Fibroblast of skin of left quadriceps (primary cell): ENCODE results near the gene GAL3ST2.
"Not testable (repeated sequence)": the region's sequence is repeated elsewhere in the genome, so short reads cannot be mapped to it uniquely, and the experiment has no call there.

Experiments
- DNase-seq, 2 experiments: peaks; one replicate each; pipeline ENCODE4 v3.0.0-alpha.2; 2013; ENCODE audit warnings: low read depth in 2 of 2

Gene GAL3ST2

GRCh38 chr2:241748468-241749256 is 28.0 kb upstream of the GAL3ST2 start:
- DNase-seq, result no peak

- no peak for DNase-seq
Observed at GRCh38 chr2:241750076-241750840, 26.4 kb upstream of the GAL3ST2 start.

GRCh38 chr2:241751152-241751551 is 25.5 kb upstream of the GAL3ST2 start:
- DNase-seq, result no peak

- no peak for DNase-seq
Observed at GRCh38 chr2:241751776-241752175, 24.8 kb upstream of the GAL3ST2 start.

GRCh38 chr2:241752253-241752652 is 24.4 kb upstream of the GAL3ST2 start:
- no peak for DNase-seq

- DNase-seq, result no peak
Observed at GRCh38 chr2:241752689-241753276, 23.8 kb upstream of the GAL3ST2 start.

GRCh38 chr2:241753493-241753892 is 23.1 kb upstream of the GAL3ST2 start:
- no peak for DNase-seq

GRCh38 chr2:241754042-241754441 is 22.6 kb upstream of the GAL3ST2 start:
- no peak for DNase-seq

GRCh38 chr2:241755166-241755565 is 21.5 kb upstream of the GAL3ST2 start:
- DNase-seq, result no peak

- DNase-seq, result no peak
Observed at GRCh38 chr2:241755777-241756176, 20.8 kb upstream of the GAL3ST2 start.

GRCh38 chr2:241759067-241759807 is 17.4 kb upstream of the GAL3ST2 start:
- DNase-seq, result no peak

- not testable (repeated sequence) for DNase-seq
Observed at GRCh38 chr2:241759893-241760292, 16.7 kb upstream of the GAL3ST2 start.

GRCh38 chr2:241760301-241760771 is 16.3 kb upstream of the GAL3ST2 start:
- no peak for DNase-seq

- DNase-seq, result no peak
Observed at GRCh38 chr2:241762321-241762932, 14.2 kb upstream of the GAL3ST2 start.

- no peak for DNase-seq
Observed at GRCh38 chr2:241762933-241763369, 13.7 kb upstream of the GAL3ST2 start.

- DNase-seq, result no peak
Observed at GRCh38 chr2:241763551-241764274, 12.9 kb upstream of the GAL3ST2 start.

GRCh38 chr2:241764275-241765241 is 12.1 kb upstream of the GAL3ST2 start:
- no peak for DNase-seq

GRCh38 chr2:241767464-241768250 is 9.0 kb upstream of the GAL3ST2 start:
- DNase-seq, result no peak

GRCh38 chr2:241768251-241768711 is 8.3 kb upstream of the GAL3ST2 start:
- DNase-seq, result no peak
